Mesothelial cell of epicardium (in vitro differentiated cells): Measurements from ENCODE around the gene HDAC11. TPM values are rescaled to one million over a fixed set of nuclear protein-coding genes. Genes with fewer than 3 reads are reported as not detected.

ENCODE experiments used
- DNase-seq, 2 experiments: peaks; one replicate each; pipeline ENCODE4 v3.0.0; 2021; ENCODE audit warnings: low spot score in 2 of 2; ENCODE audit not compliant: unreplicated experiment in 2 of 2
- H3K27ac Mint-ChIP-seq: 2 replicates; pipeline ENCODE4 v1.8.0; 2021; ENCODE audit warnings: mixed read lengths
- H3K27me3 Mint-ChIP-seq: 2 replicates; pipeline ENCODE4 v1.8.0; 2021; ENCODE audit warnings: low read depth, mixed read lengths
- H3K36me3 Mint-ChIP-seq: 2 replicates; pipeline ENCODE4 v1.8.0; 2021; ENCODE audit warnings: mixed read lengths
- H3K4me1 Mint-ChIP-seq: 2 replicates; pipeline ENCODE4 v1.8.0; 2021; ENCODE audit warnings: mixed read lengths
- H3K4me3 Mint-ChIP-seq: 2 replicates; pipeline ENCODE4 v1.8.0; 2021; ENCODE audit warnings: mild to moderate bottlenecking, moderate library complexity, mixed read lengths
- H3K9me3 Mint-ChIP-seq: 2 replicates; pipeline ENCODE4 v1.8.0; 2021; ENCODE audit warnings: mixed read lengths
- total RNA-seq: library from RNA; stranded (reverse); gene quantifications from 3 replicates; pipeline ENCODE4 v1.2.1, GENCODE V29; 2021
- TF ChIP-seq, protein P1 (sequence below): fragments of 200-600 bp; sonication (generic); IDR thresholded peaks from one replicate; pipeline ENCODE4 v1.5.0; 2021; ENCODE audit warnings: antibody characterized with exemption; ENCODE audit not compliant: unreplicated experiment

The HDAC11 gene
- total RNA-seq, 1 donor from 2014 or later: 16.4 TPM

GRCh38 chr3:13465236-13465873 lies 14.8 kb upstream of the HDAC11 start:
- Mint-ChIP-seq H3K36me3 (no peaks in the 10 kb centered on the region), H3K4me1 (no peaks in the 10 kb centered on the region), H3K27me3 (peaks cover 4% of the 10 kb centered on the region), H3K27ac (no peak overlapping the region), H3K4me3 (no peak overlapping the region), H3K9me3 (no peaks in the 10 kb centered on the region)
- no peak for DNase-seq
- TF ChIP-seq, protein P1, sequence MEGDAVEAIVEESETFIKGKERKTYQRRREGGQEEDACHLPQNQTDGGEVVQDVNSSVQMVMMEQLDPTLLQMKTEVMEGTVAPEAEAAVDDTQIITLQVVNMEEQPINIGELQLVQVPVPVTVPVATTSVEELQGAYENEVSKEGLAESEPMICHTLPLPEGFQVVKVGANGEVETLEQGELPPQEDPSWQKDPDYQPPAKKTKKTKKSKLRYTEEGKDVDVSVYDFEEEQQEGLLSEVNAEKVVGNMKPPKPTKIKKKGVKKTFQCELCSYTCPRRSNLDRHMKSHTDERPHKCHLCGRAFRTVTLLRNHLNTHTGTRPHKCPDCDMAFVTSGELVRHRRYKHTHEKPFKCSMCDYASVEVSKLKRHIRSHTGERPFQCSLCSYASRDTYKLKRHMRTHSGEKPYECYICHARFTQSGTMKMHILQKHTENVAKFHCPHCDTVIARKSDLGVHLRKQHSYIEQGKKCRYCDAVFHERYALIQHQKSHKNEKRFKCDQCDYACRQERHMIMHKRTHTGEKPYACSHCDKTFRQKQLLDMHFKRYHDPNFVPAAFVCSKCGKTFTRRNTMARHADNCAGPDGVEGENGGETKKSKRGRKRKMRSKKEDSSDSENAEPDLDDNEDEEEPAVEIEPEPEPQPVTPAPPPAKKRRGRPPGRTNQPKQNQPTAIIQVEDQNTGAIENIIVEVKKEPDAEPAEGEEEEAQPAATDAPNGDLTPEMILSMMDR: no peak

DNA sequence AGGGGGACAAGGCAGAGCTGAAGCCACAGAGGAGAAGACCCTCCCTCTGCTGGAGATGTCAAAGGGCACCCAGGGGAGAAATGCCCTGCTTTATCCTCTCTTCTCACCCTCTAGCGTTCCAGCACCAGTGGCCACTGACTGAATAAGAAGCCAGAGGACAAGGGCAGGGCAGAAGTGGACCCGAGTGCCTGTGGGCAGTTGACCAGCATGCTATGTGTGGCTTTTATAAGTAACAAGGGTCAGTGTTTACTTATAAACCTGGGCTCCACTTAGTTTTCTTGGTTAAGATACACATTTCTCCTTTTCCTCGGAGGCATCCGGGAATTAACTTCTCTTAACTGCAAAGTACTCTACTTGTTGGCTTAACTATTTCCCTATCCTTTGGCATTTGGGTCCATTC lies 13.3 kb upstream of the HDAC11 start:
- Mint-ChIP-seq H3K27me3 (peaks cover 2% of the 10 kb centered on the region), H3K9me3 (no peaks in the 10 kb centered on the region), H3K4me1 (no peaks in the 10 kb centered on the region), H3K4me3 (no peak overlapping the region), H3K36me3 (no peaks in the 10 kb centered on the region), H3K27ac (no peak overlapping the region)
- no peak for DNase-seq
- TF ChIP-seq, protein P1: no peak

DNA sequence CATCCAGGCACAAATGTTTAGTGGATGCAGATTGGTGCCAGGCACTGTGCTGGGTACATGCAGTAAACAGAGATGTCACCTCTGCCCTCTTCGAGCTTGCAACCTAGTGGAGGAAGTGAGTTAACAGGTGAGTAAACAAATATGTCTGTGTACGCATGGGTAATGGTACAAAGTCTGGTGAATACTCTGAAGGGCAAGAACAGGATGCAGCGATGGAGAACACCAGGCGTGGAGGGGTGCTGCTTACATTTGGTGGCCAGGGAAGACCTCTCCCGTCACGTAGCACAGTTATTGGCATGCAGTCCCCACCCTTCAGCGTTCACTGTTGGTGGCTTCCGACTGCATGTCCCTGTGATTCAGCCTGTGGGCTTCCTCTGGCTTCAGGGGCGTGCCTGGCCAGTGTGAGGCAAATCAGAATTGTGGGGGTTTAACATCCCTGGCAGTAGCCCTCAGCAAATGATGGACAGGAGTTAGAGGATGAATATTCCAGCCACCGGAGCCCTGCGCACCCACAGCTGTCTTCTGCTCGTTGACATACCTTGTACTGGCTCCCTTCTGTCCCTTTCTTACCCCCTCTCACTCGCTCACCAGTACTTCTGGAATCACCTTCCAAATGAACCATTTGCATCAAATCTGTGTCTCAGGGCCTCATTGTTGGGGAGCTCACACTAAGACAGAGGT lies 9.1 kb upstream of the HDAC11 start:
- Mint-ChIP-seq H3K27me3 (no peaks in the 10 kb centered on the region), H3K4me3 (no peak overlapping the region), H3K9me3 (no peaks in the 10 kb centered on the region), H3K27ac (no peak overlapping the region), H3K36me3 (no peaks in the 10 kb centered on the region), H3K4me1 (peaks cover 12% of the 10 kb centered on the region)
- TF ChIP-seq, protein P1: no peak
- DNase-seq: no peak

GRCh38 chr3:13472286-13472685 lies 7.8 kb upstream of the HDAC11 start:
- Mint-ChIP-seq H3K27me3 (no peaks in the 10 kb centered on the region), H3K4me1 (peaks cover 14% of the 10 kb centered on the region), H3K36me3 (no peaks in the 10 kb centered on the region)

GRCh38 chr3:13473020-13473419 lies 7.1 kb upstream of the HDAC11 start:
- no peak for DNase-seq
- no peaks in the 10 kb centered on the region for H3K27me3 Mint-ChIP-seq
- H3K36me3 Mint-ChIP-seq: no peaks in the 10 kb centered on the region
- no peaks in the 10 kb centered on the region for H3K9me3 Mint-ChIP-seq
- H3K27ac Mint-ChIP-seq: no peak overlapping the region
- peaks cover 17% of the 10 kb centered on the region for H3K4me1 Mint-ChIP-seq
- no peak overlapping the region for H3K4me3 Mint-ChIP-seq
- TF ChIP-seq, protein P1: no peak

More at GRCh38 chr3:13472286-13472685, 7.8 kb upstream of the HDAC11 start:
- Mint-ChIP-seq H3K9me3 (no peaks in the 10 kb centered on the region), H3K4me3 (no peak overlapping the region), H3K27ac (no peak overlapping the region)
- TF ChIP-seq, protein P1: no peak
- no peak for DNase-seq
